SJSA1 (cell line): ENCODE results near the gene SEMA6B. TPM values are rescaled to one million over a fixed set of nuclear protein-coding genes. Genes with fewer than 3 reads are reported as not detected.

Experiments used
- DNase-seq, 2 experiments: peaks; one replicate each; pipeline ENCODE4 v3.0.0-alpha.2; 2015 to 2020; ENCODE audit warnings: low spot score in 2 of 2, low read depth in 1 of 2
- H3K27ac ChIP-seq: fragments of 250-450 bp; sonication (Bioruptor Pico); 2 replicates; pipeline ENCODE4 v1.5.1; 2020; ENCODE audit warnings: mild to moderate bottlenecking, moderate library complexity
- H3K27me3 ChIP-seq: fragments of 250-450 bp; sonication (Bioruptor Pico); replicated peaks from 2 replicates; pipeline ENCODE4 v1.5.1; 2020; ENCODE audit warnings: mild to moderate bottlenecking, moderate library complexity
- H3K36me3 ChIP-seq: fragments of 250-450 bp; sonication (Bioruptor Pico); 2 replicates; pipeline ENCODE4 v1.5.1; 2020; ENCODE audit warnings: mild to moderate bottlenecking
- H3K4me1 ChIP-seq: fragments of 250-450 bp; sonication (Bioruptor Pico); replicated peaks from 2 replicates; pipeline ENCODE4 v1.6.1; 2021; ENCODE audit warnings: mild to moderate bottlenecking
- H3K4me3 ChIP-seq: fragments of 250-450 bp; sonication (Bioruptor Pico); 2 replicates; pipeline ENCODE4 v1.5.1; 2020; ENCODE audit warnings: mild to moderate bottlenecking
- H3K9me3 ChIP-seq: fragments of 250-450 bp; sonication (Bioruptor Pico); replicated peaks from 2 replicates; pipeline ENCODE4 v1.5.1; 2020; ENCODE audit warnings: mild to moderate bottlenecking
- total RNA-seq: library from RNA; depleted of rRNA; stranded (reverse); fragments of >200 nt; shearing (Covaris generic); gene quantifications from 2 replicates; pipeline ENCODE4 v1.2.3, GENCODE V29; 2014

SEMA6B gene
- total RNA-seq, 1 experiment from 2014 or later, result 0.08 TPM

GRCh38 chr19:4504891-4505569, 54.5 kb downstream of the SEMA6B start:
- Histone ChIP-seq H3K9me3 (no peaks in the 10 kb centered on the region), H3K4me3 (no peak overlapping the region)

DNA sequence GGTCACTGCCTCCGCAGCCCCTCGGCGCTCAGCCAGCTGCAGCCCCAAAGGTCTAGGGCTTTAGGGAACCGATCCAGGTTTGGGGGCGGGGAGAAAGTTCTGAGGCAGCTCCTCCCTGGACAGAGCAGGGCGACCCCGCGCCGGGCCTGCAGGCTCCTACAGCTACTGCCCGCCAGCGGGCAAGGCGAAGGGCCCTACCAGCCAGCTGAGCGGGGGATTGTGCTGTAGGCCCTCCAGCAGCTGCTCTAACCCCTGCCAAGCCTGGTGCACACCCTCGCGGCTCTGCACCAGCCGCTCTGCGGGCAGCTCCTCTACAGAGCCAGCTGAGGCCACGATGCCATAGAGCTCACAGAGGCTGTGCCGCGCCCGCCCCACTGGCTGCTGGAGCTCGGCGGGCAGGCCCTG, 55.2 kb downstream of the SEMA6B start:
- Histone ChIP-seq H3K27me3 (no peaks in the 10 kb centered on the region), H3K27ac (no peak overlapping the region), H3K4me3 (no peak overlapping the region), H3K4me1 (peaks cover 15% of the 10 kb centered on the region), H3K9me3 (no peaks in the 10 kb centered on the region), H3K36me3 (peaks cover 54% of the 10 kb centered on the region)
- no peak for DNase-seq

More at GRCh38 chr19:4504891-4505569, 54.5 kb downstream of the SEMA6B start:
- H3K4me1 ChIP-seq, result peaks cover 15% of the 10 kb centered on the region
- DNase-seq, result no peak
- no peaks in the 10 kb centered on the region for H3K27me3 ChIP-seq
- H3K27ac ChIP-seq, result no peak overlapping the region
- H3K36me3 ChIP-seq, result peaks cover 50% of the 10 kb centered on the region

DNA sequence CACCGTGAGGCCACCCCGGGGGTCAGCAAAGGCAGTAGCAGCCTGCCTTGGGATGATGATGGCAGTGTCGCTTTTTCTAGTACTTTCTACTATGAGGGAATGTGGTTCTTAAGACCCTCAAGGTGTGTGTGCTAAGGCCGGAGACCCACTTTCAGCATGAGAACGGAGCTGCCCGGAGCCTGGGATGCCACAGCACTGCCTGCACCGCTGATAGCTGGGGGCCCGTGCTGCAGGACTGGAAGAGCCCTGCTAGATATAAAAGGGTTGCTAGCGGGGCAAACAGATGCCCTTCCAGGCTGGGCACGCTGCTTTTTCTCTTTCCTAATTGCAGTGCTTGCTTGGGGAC, 55.7 kb downstream of the SEMA6B start:
- Histone ChIP-seq H3K36me3 (peaks cover 55% of the 10 kb centered on the region), H3K4me3 (no peak overlapping the region), H3K4me1 (peaks cover 15% of the 10 kb centered on the region), H3K9me3 (no peaks in the 10 kb centered on the region), H3K27me3 (no peaks in the 10 kb centered on the region), H3K27ac (no peak overlapping the region)
- DNase-seq, result no peak

- DNase-seq, result no peak
- Histone ChIP-seq H3K4me3 (no peak overlapping the region), H3K36me3 (peaks cover 61% of the 10 kb centered on the region), H3K27ac (no peak overlapping the region), H3K4me1 (peaks cover 15% of the 10 kb centered on the region), H3K27me3 (no peaks in the 10 kb centered on the region), H3K9me3 (no peaks in the 10 kb centered on the region)
These were observed 56.2 kb downstream of the SEMA6B start for GRCh38 chr19:4503132-4503824.

DNA sequence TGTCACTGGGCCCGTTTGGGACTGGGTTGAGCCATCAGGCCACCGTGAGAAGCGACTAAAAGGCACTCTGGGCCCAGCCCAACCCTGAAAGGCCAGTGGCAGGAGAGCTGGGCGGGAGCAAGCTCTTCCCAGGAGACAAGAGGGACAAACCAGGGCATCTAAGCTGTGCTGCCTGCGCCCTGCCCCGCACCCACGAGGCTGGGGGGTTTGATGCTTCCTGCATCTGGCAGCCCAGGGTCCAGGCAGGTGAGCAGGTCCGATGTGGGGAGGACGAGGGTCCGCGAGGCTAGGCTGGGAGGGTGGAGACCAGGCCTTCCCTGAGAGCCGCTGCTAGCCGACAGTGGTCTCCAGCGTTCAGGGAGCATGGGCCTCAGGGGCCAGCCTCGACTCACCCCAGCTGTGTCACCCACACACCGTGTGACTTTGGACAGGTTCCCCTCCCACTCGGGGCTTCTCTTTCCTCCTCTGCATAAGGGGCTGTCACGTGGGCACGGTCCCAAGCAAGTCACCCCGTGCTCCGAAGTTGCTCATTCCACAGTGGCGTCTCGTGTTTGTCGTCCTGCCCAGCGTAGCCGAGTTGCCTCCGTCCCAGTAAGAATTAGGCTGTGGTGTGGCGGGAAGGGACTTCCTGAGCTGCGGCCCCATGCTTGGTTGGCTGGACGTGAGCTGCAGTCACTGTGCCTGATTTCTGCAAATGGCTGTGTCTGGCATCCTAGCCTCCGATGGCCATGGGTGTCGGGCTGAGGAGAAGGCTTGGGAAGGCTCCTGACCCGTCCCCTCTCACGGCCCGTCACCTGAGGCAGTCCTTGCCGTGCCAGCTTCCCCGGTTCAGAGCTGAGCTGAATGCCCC, 57.0 kb downstream of the SEMA6B start:
- peaks cover 68% of the 10 kb centered on the region for H3K36me3 ChIP-seq
- no peaks in the 10 kb centered on the region for H3K9me3 ChIP-seq
- H3K27me3 ChIP-seq, result no peaks in the 10 kb centered on the region
- DNase-seq, result no peak
- no peak overlapping the region for H3K27ac ChIP-seq
- H3K4me3 ChIP-seq, result no peak overlapping the region
- peaks cover 15% of the 10 kb centered on the region for H3K4me1 ChIP-seq

DNA sequence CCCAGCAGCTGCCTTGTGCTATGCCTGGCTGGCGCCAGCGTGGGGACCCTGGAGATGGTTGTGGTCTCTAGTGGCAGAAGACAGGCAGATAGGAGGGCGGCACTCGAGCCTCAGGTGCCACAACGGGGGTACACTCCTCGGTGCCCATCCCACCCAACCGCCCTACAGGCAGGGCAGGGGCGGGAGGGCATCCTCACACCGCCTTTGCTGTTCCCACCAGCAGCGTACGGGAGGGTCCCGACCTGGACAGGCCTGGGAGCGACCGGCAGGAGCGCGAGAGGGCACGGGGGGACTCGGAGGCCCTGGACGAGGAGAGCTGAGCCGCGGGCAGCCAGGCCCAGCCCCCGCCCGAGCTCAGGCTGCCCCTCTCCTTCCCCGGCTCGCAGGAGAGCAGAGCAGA, 57.8 kb downstream of the SEMA6B start:
- Histone ChIP-seq H3K4me1 (peaks cover 9% of the 10 kb centered on the region), H3K36me3 (peaks cover 68% of the 10 kb centered on the region), H3K27ac (no peak overlapping the region), H3K9me3 (no peaks in the 10 kb centered on the region), H3K27me3 (no peaks in the 10 kb centered on the region), H3K4me3 (no peak overlapping the region)
- DNase-seq, result no peak

GRCh38 chr19:4500841-4501591, 58.5 kb downstream of the SEMA6B start:
- no peaks in the 10 kb centered on the region for H3K9me3 ChIP-seq
- no peak overlapping the region for H3K4me3 ChIP-seq
- H3K27me3 ChIP-seq, result no peaks in the 10 kb centered on the region
- H3K36me3 ChIP-seq, result peaks cover 65% of the 10 kb centered on the region
- H3K27ac ChIP-seq, result no peak overlapping the region
- peaks cover 2% of the 10 kb centered on the region for H3K4me1 ChIP-seq
- no peak for DNase-seq

- Histone ChIP-seq H3K27ac (no peak overlapping the region), H3K36me3 (peaks cover 62% of the 10 kb centered on the region), H3K9me3 (no peaks in the 10 kb centered on the region), H3K4me3 (no peak overlapping the region), H3K4me1 (no peaks in the 10 kb centered on the region), H3K27me3 (no peaks in the 10 kb centered on the region)
- no peak for DNase-seq
These were observed 59.6 kb downstream of the SEMA6B start for GRCh38 chr19:4499855-4500254.

- H3K36me3 ChIP-seq, result peaks cover 61% of the 10 kb centered on the region
- H3K4me1 ChIP-seq, result no peaks in the 10 kb centered on the region
- H3K4me3 ChIP-seq, result no peak overlapping the region
- no peak for DNase-seq
- no peaks in the 10 kb centered on the region for H3K9me3 ChIP-seq
- no peak overlapping the region for H3K27ac ChIP-seq
- no peaks in the 10 kb centered on the region for H3K27me3 ChIP-seq
These were observed 60.2 kb downstream of the SEMA6B start for GRCh38 chr19:4499318-4499717.

GRCh38 chr19:4498694-4499093, 60.8 kb downstream of the SEMA6B start:
- peaks cover 68% of the 10 kb centered on the region for H3K36me3 ChIP-seq
- no peaks in the 10 kb centered on the region for H3K4me1 ChIP-seq
- H3K27ac ChIP-seq, result no peak overlapping the region
- no peak overlapping the region for H3K4me3 ChIP-seq
- H3K27me3 ChIP-seq, result no peaks in the 10 kb centered on the region
- DNase-seq, result no peak
- no peaks in the 10 kb centered on the region for H3K9me3 ChIP-seq

- H3K27me3 ChIP-seq, result no peaks in the 10 kb centered on the region
- H3K36me3 ChIP-seq, result peaks cover 73% of the 10 kb centered on the region
- no peak overlapping the region for H3K27ac ChIP-seq
- no peaks in the 10 kb centered on the region for H3K9me3 ChIP-seq
- DNase-seq, result peak in 1 of 2 experiments; percentile 43
- H3K4me1 ChIP-seq, result no peaks in the 10 kb centered on the region
- H3K4me3 ChIP-seq, result no peak overlapping the region
These were observed 61.6 kb downstream of the SEMA6B start for GRCh38 chr19:4497770-4498389.

DNA sequence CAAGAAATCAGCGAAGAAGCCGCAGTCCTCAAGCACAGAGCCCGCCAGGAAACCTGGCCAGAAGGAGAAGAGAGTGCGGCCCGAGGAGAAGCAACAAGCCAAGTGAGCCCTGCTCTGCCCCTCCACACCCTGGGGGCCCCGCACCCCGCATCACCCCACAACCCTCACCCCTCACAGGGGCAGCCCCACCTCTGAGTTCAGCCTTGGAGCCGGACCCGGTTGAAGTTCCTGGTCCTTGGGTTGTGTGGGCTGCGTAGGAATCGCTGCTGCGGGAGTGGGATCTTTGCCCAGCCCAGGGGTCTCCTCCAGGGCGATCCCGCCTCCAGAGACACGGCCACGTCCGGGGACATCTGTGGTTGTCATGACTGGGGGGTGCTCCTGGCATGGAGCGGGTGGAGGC, 63.2 kb downstream of the SEMA6B start:
- Histone ChIP-seq H3K36me3 (peaks cover 76% of the 10 kb centered on the region), H3K27ac (no peak overlapping the region), H3K27me3 (no peaks in the 10 kb centered on the region), H3K9me3 (no peaks in the 10 kb centered on the region), H3K4me1 (no peaks in the 10 kb centered on the region), H3K4me3 (no peak overlapping the region)
- DNase-seq, result no peak

GRCh38 chr19:4495471-4495870, 64.0 kb downstream of the SEMA6B start:
- Histone ChIP-seq H3K36me3 (peaks cover 77% of the 10 kb centered on the region), H3K27ac (no peak overlapping the region), H3K4me3 (no peak overlapping the region), H3K9me3 (no peaks in the 10 kb centered on the region), H3K27me3 (no peaks in the 10 kb centered on the region), H3K4me1 (no peaks in the 10 kb centered on the region)
- no peak for DNase-seq
